ENCODE results near the gene FKBP3.

FKBP3 gene

GRCh38 chr14:45169906-45170305, 35.6 kb upstream of the FKBP3 start:
- H3K36me3 ChIP-seq (replicated peaks; ENCODE audit: low read depth, low read length) = peaks cover 11% of the 10 kb centered on the region
- H3K4me2 ChIP-seq (ENCODE audit: low read length) = no peak overlapping the region

DNA sequence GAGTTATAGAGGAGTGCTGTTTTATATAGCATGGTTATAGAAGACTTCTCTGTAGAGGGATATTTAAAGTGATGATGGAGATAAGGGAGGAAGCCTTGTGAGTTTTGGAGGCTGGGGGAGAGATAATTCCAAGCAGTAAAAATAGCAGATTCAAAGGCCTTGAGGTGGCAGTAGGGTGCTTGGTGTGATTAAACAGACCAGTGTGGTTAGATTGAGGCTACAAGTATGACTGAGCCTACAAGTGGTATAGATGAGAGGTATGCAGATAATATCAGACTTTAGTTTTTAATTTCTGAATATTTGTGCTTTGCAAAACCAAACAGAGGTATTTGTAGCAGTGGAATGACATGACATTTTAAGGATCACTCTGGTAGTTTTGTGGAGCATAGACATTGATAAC, 21.8 kb upstream of the FKBP3 start:
- H3K4me2 ChIP-seq (ENCODE audit: low read length) = no peak overlapping the region

More at GRCh38 chr14:45169906-45170305, 35.6 kb upstream of the FKBP3 start:
- Histone ChIP-seq H3K9me3 (ENCODE audit: insufficient read depth, low read length) (no peaks in the 10 kb centered on the region), H3K4me3 (ENCODE audit: low read length) (no peak overlapping the region), H3K27ac (ENCODE audit: low read length) (no peak overlapping the region), H3K9ac (ENCODE audit: low read length) (no peak overlapping the region), H3K79me2 (ENCODE audit: low read length) (no peaks in the 10 kb centered on the region), H4K20me1 (ENCODE audit: insufficient read depth, low read length) (no peaks in the 10 kb centered on the region), H3K27me3 (ENCODE audit: low read depth, low read length) (no peaks in the 10 kb centered on the region), H2AFZ (ENCODE audit: low read depth, low read length) (no peak overlapping the region), H3K4me1 (ENCODE audit: low read length) (no peaks in the 10 kb centered on the region)
- no peak for TF ChIP-seq EZH2phosphoT487 (IDR thresholded peaks at IDR 0.05; ENCODE audit: low read depth)
- TF ChIP-seq, protein P1, sequence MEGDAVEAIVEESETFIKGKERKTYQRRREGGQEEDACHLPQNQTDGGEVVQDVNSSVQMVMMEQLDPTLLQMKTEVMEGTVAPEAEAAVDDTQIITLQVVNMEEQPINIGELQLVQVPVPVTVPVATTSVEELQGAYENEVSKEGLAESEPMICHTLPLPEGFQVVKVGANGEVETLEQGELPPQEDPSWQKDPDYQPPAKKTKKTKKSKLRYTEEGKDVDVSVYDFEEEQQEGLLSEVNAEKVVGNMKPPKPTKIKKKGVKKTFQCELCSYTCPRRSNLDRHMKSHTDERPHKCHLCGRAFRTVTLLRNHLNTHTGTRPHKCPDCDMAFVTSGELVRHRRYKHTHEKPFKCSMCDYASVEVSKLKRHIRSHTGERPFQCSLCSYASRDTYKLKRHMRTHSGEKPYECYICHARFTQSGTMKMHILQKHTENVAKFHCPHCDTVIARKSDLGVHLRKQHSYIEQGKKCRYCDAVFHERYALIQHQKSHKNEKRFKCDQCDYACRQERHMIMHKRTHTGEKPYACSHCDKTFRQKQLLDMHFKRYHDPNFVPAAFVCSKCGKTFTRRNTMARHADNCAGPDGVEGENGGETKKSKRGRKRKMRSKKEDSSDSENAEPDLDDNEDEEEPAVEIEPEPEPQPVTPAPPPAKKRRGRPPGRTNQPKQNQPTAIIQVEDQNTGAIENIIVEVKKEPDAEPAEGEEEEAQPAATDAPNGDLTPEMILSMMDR (IDR thresholded peaks at IDR 0.05; ENCODE audit: low read depth, low read length) = no peak

DNA sequence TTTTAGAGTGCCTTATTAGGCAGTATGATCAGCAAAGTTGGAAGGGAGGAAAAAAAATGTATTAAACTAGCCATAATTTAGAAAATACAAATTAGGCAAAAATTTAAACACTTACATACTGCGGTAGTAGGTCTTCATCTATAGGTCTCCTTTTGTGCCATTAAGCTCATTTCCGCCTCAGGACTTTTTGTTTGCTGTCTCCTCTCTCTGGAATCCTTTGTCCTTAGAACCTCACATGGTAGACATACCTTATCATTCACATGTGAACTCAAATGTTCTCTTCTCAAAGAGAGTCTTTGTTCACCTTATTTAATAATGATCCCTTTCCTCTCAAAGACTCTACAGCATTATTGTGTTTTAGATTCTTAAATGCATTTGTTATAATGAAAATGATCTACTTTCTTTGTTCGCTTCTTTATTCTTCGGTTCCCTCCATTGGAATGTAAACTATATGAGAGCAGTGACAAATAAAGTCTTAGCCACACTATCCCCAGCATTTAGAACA, 16.2 kb upstream of the FKBP3 start:
- Histone ChIP-seq H3K9me3 (ENCODE audit: insufficient read depth, low read length) (no peaks in the 10 kb centered on the region), H3K4me1 (ENCODE audit: low read length) (peaks cover 1% of the 10 kb centered on the region), H3K27ac (ENCODE audit: low read length) (no peak overlapping the region), H3K9ac (ENCODE audit: low read length) (no peak overlapping the region), H4K20me1 (ENCODE audit: insufficient read depth, low read length) (no peaks in the 10 kb centered on the region), H3K4me2 (ENCODE audit: low read length) (no peak overlapping the region), H3K4me3 (ENCODE audit: low read length) (no peak overlapping the region), H3K36me3 (replicated peaks; ENCODE audit: low read depth, low read length) (peaks cover 8% of the 10 kb centered on the region), H2AFZ (ENCODE audit: low read depth, low read length) (no peak overlapping the region), H3K79me2 (ENCODE audit: low read length) (peaks cover 7% of the 10 kb centered on the region), H3K27me3 (ENCODE audit: low read depth, low read length) (no peaks in the 10 kb centered on the region)
- TF ChIP-seq, protein P1 (IDR thresholded peaks at IDR 0.05; ENCODE audit: low read depth, low read length) = no peak
- TF ChIP-seq EZH2phosphoT487 (IDR thresholded peaks at IDR 0.05; ENCODE audit: low read depth) = no peak

More for the DNA sequence above, 21.8 kb upstream of the FKBP3 start:
- H3K27ac ChIP-seq (ENCODE audit: low read length) = no peak overlapping the region
- no peaks in the 10 kb centered on the region for H3K79me2 ChIP-seq (ENCODE audit: low read length)
- H3K4me3 ChIP-seq (ENCODE audit: low read length) = no peak overlapping the region
- no peak overlapping the region for H3K9ac ChIP-seq (ENCODE audit: low read length)
- no peak overlapping the region for H2AFZ ChIP-seq (ENCODE audit: low read depth, low read length)
- no peaks in the 10 kb centered on the region for H3K27me3 ChIP-seq (ENCODE audit: low read depth, low read length)
- TF ChIP-seq EZH2phosphoT487 (IDR thresholded peaks at IDR 0.05; ENCODE audit: low read depth) = no peak
- TF ChIP-seq, protein P1 (IDR thresholded peaks at IDR 0.05; ENCODE audit: low read depth, low read length) = no peak
- H4K20me1 ChIP-seq (ENCODE audit: insufficient read depth, low read length) = no peaks in the 10 kb centered on the region
- no peaks in the 10 kb centered on the region for H3K9me3 ChIP-seq (ENCODE audit: insufficient read depth, low read length)
- H3K36me3 ChIP-seq (replicated peaks; ENCODE audit: low read depth, low read length) = no peaks in the 10 kb centered on the region
- H3K4me1 ChIP-seq (ENCODE audit: low read length) = no peaks in the 10 kb centered on the region

DNA sequence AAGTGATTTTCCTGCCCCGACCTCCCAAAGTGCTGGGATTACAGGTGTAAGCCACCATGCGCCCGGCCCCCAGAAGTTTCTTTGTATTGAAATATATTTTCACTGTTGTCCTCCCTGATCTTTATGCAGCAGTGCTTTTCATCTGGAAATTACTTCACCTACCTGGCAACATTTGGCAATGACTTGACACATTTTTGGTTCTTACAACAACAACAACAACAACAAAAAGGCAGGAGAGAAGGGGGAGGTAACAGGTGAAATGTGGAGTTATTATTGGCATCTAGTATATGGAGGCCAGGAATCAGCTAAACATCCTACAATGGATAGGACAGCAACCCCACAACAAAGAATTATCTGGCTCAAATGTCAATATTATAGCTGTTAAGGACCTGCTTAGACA, 15.3 kb upstream of the FKBP3 start:
- Histone ChIP-seq H3K4me2 (ENCODE audit: low read length) (no peak overlapping the region), H3K4me3 (ENCODE audit: low read length) (no peak overlapping the region), H3K27ac (ENCODE audit: low read length) (no peak overlapping the region), H3K9me3 (ENCODE audit: insufficient read depth, low read length) (no peaks in the 10 kb centered on the region), H4K20me1 (ENCODE audit: insufficient read depth, low read length) (no peaks in the 10 kb centered on the region), H3K9ac (ENCODE audit: low read length) (no peak overlapping the region), H3K27me3 (ENCODE audit: low read depth, low read length) (no peaks in the 10 kb centered on the region), H3K79me2 (ENCODE audit: low read length) (peaks cover 15% of the 10 kb centered on the region), H3K36me3 (replicated peaks; ENCODE audit: low read depth, low read length) (peaks cover 8% of the 10 kb centered on the region), H2AFZ (ENCODE audit: low read depth, low read length) (no peak overlapping the region), H3K4me1 (ENCODE audit: low read length) (peaks cover 9% of the 10 kb centered on the region)
- TF ChIP-seq EZH2phosphoT487 (IDR thresholded peaks at IDR 0.05; ENCODE audit: low read depth) = no peak
- TF ChIP-seq, protein P1 (IDR thresholded peaks at IDR 0.05; ENCODE audit: low read depth, low read length) = no peak

Measured in OCI-LY3 (cell line).